MM.1S (cell line): Measurements from ENCODE around the gene STK26.

Source experiments
- DNase-seq: peaks from one replicate; pipeline ENCODE4 v3.0.0-alpha.2; 2015
- H2AFZ ChIP-seq: fragments of 300-600 bp; sonication (generic); 2 replicates; pipeline ENCODE4 v1.6.0; 2016; ENCODE audit warnings: antibody characterized with exemption, low read length
- H3F3A ChIP-seq: fragments of 300-600 bp; sonication (generic); 2 replicates; pipeline ENCODE4 v1.6.1; 2016; ENCODE audit warnings: mild to moderate bottlenecking, antibody characterized with exemption, low read length, moderate library complexity, mixed read lengths; ENCODE audit not compliant: insufficient read depth
- H3K27ac ChIP-seq: fragments of 300-600 bp; sonication (generic); 2 replicates; pipeline ENCODE4 v1.5.1; 2016; ENCODE audit warnings: mild to moderate bottlenecking, low read length
- H3K27me3 ChIP-seq: fragments of 300-600 bp; sonication (generic); replicated peaks from 2 replicates; pipeline ENCODE4 v1.6.0; 2016; ENCODE audit warnings: low read length; ENCODE audit not compliant: insufficient read depth
- H3K36me3 ChIP-seq: fragments of 300-600 bp; sonication (generic); replicated peaks from 2 replicates; pipeline ENCODE4 v1.6.1; 2016; ENCODE audit warnings: mild to moderate bottlenecking, low read length, mixed read lengths; ENCODE audit not compliant: insufficient read depth
- H3K4me1 ChIP-seq: fragments of 300-600 bp; sonication (generic); 2 replicates; pipeline ENCODE4 v1.6.1; 2016; ENCODE audit warnings: low read length, mixed read lengths
- H3K4me2 ChIP-seq: fragments of 300-600 bp; sonication (generic); 2 replicates; pipeline ENCODE4 v1.6.0; 2016; ENCODE audit warnings: low read depth, low read length
- H3K4me3 ChIP-seq: fragments of 300-600 bp; sonication (generic); 2 replicates; pipeline ENCODE4 v1.5.1; 2016; ENCODE audit warnings: low read length, mixed read lengths
- H3K79me2 ChIP-seq: fragments of 300-600 bp; sonication (generic); 2 replicates; pipeline ENCODE4 v1.6.1; 2016; ENCODE audit warnings: mixed run types, low read length, mixed read lengths
- H3K9ac ChIP-seq: fragments of 300-600 bp; sonication (generic); 2 replicates; pipeline ENCODE4 v1.6.1; 2016; ENCODE audit warnings: low read length, mixed read lengths
- H3K9me2 ChIP-seq: fragments of 300-600 bp; sonication (generic); replicated peaks from 2 replicates; pipeline ENCODE4 v1.6.1; 2016; ENCODE audit warnings: mild to moderate bottlenecking, low read length, mixed read lengths; ENCODE audit not compliant: insufficient read depth
- H3K9me3 ChIP-seq: fragments of 300-600 bp; sonication (generic); replicated peaks from 2 replicates; pipeline ENCODE4 v1.6.1; 2016; ENCODE audit warnings: mild to moderate bottlenecking, low read length, mixed read lengths; ENCODE audit not compliant: insufficient read depth
- H4K20me1 ChIP-seq: fragments of 300-600 bp; sonication (generic); 2 replicates; pipeline ENCODE4 v1.6.1; 2016; ENCODE audit warnings: mild to moderate bottlenecking, low read length, moderate library complexity, mixed read lengths; ENCODE audit not compliant: insufficient read depth
- EZH2 ChIP-seq: fragments of 300-600 bp; sonication (generic); optimal IDR thresholded peaks from 2 replicates; pipeline ENCODE3; 2017; ENCODE audit warnings: low read depth, mild to moderate bottlenecking, antibody characterized with exemption, low read length, mixed read lengths
- EZH2phosphoT487 ChIP-seq: fragments of 300-600 bp; sonication (generic); IDR thresholded peaks from 2 replicates; pipeline ENCODE4 v1.6.1; 2018; ENCODE audit warnings: antibody characterized with exemption, low read length
- TF ChIP-seq, protein P1 (sequence below): fragments of 300-600 bp; sonication (generic); IDR thresholded peaks from 2 replicates; pipeline ENCODE4 v1.5.1; 2016; ENCODE audit warnings: antibody characterized with exemption, low read length, mixed read lengths

Gene STK26

DNA sequence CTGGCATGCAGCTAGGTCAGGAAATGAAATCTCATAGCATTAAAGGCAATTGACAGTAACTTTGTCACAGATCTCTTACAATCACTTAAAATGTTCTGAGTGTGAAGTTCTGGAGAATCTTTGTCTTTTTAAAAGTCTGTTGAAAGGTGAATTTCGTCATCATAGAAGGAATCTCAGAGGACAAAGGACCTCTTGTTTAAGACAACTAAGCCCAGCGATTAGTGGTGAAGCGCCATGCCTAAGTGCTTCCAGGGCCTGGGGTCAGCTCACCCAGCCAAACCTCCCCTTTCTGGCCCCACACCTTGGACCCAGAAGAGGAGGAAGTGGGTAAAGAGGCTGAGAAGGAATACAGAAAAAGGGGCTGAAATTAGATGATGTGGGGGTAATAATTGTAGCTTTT lies 96.2 kb downstream of the STK26 start:
- no peaks in the 10 kb centered on the region for H3K27me3 ChIP-seq
- TF ChIP-seq, protein P1, sequence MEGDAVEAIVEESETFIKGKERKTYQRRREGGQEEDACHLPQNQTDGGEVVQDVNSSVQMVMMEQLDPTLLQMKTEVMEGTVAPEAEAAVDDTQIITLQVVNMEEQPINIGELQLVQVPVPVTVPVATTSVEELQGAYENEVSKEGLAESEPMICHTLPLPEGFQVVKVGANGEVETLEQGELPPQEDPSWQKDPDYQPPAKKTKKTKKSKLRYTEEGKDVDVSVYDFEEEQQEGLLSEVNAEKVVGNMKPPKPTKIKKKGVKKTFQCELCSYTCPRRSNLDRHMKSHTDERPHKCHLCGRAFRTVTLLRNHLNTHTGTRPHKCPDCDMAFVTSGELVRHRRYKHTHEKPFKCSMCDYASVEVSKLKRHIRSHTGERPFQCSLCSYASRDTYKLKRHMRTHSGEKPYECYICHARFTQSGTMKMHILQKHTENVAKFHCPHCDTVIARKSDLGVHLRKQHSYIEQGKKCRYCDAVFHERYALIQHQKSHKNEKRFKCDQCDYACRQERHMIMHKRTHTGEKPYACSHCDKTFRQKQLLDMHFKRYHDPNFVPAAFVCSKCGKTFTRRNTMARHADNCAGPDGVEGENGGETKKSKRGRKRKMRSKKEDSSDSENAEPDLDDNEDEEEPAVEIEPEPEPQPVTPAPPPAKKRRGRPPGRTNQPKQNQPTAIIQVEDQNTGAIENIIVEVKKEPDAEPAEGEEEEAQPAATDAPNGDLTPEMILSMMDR = no peak
- TF ChIP-seq EZH2phosphoT487 (no peak), EZH2 (no peak)
- H3F3A ChIP-seq = no peaks in the 10 kb centered on the region
- H3K79me2 ChIP-seq = no peaks in the 10 kb centered on the region
- no peak overlapping the region for H3K4me2 ChIP-seq
- H3K27ac ChIP-seq = no peak overlapping the region
- H3K9ac ChIP-seq = no peak overlapping the region
- H3K36me3 ChIP-seq = no peaks in the 10 kb centered on the region
- H2AFZ ChIP-seq = no peak overlapping the region
- H4K20me1 ChIP-seq = no peaks in the 10 kb centered on the region
- H3K4me3 ChIP-seq = no peak overlapping the region
- DNase-seq = no peak
- H3K9me2 ChIP-seq = no peaks in the 10 kb centered on the region
- H3K9me3 ChIP-seq = no peaks in the 10 kb centered on the region
- no peaks in the 10 kb centered on the region for H3K4me1 ChIP-seq

DNA sequence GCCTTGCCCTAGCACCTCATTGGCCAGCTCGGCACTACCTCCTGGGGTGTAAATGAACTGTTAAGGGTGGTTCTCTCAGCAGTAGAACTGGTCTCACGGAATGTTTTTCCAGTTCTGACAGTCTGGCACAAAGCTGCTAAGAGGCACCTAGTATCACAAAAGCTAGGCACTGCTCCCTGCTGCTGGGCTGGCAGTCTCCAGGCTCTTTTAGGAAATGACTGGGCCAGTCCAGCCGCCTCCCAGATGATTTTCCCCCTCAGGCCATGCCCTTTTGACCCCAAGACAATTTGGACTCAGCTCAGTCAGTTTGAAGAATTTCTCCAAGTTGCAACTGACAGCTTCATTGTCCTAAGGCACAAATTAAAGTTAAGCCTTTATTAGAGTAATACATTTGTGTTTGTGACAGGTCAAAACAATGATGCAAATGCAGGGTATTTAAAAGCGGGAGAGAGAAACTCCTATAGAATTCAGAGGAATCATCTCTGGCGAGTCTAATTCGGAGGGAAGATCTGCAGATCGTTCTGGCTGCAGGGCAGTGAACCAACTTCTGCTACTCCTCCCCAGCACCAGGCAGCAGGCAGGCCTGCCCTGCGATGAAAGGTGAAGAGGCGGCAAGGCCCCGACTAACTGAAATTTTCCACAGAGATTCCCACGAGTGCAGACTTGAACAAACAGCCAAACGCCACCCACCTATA lies 96.9 kb downstream of the STK26 start:
- H3K4me2 ChIP-seq = no peak overlapping the region
- no peaks in the 10 kb centered on the region for H4K20me1 ChIP-seq
- no peak overlapping the region for H3K9ac ChIP-seq
- H3K27ac ChIP-seq = no peak overlapping the region
- no peaks in the 10 kb centered on the region for H3F3A ChIP-seq
- no peaks in the 10 kb centered on the region for H3K36me3 ChIP-seq
- H2AFZ ChIP-seq = no peak overlapping the region
- DNase-seq = no peak
- no peaks in the 10 kb centered on the region for H3K9me2 ChIP-seq
- H3K79me2 ChIP-seq = no peaks in the 10 kb centered on the region
- no peaks in the 10 kb centered on the region for H3K9me3 ChIP-seq
- H3K4me1 ChIP-seq = no peaks in the 10 kb centered on the region
- no peaks in the 10 kb centered on the region for H3K27me3 ChIP-seq
- H3K4me3 ChIP-seq = no peak overlapping the region
- TF ChIP-seq, protein P1 = no peak
- TF ChIP-seq EZH2phosphoT487 = no peak

DNA sequence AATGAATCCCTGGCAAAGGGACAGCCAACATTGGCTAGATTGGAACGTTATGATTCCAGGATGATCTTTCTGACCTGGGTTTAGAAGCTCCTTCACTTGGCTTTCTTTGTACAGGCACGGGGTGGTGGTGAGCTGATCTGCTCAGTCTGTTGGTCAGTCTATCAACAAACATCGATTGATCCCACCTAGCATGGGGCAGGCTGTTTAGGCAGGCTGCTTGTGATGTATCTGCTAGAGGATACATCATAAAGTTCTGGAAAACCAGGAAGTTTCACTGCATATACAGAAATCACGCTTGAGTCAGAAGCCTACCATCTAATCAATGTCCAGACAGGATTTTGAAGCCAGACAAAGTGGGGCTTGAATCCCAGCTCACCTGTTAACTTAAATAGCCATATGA lies 97.8 kb downstream of the STK26 start:
- no peaks in the 10 kb centered on the region for H3K36me3 ChIP-seq
- TF ChIP-seq EZH2 (no peak), EZH2phosphoT487 (no peak)
- TF ChIP-seq, protein P1 = no peak
- no peak overlapping the region for H2AFZ ChIP-seq
- no peaks in the 10 kb centered on the region for H3F3A ChIP-seq
- no peak overlapping the region for H3K9ac ChIP-seq
- no peaks in the 10 kb centered on the region for H3K4me1 ChIP-seq
- H4K20me1 ChIP-seq = no peaks in the 10 kb centered on the region
- no peaks in the 10 kb centered on the region for H3K9me2 ChIP-seq
- no peaks in the 10 kb centered on the region for H3K27me3 ChIP-seq
- H3K27ac ChIP-seq = no peak overlapping the region
- H3K79me2 ChIP-seq = no peaks in the 10 kb centered on the region
- DNase-seq = no peak
- no peak overlapping the region for H3K4me2 ChIP-seq
- H3K9me3 ChIP-seq = no peaks in the 10 kb centered on the region
- H3K4me3 ChIP-seq = no peak overlapping the region
